Parietal lobe (tissue), 1 donor: ENCODE results near the gene NEK7. TPM values are rescaled to one million over a fixed set of nuclear protein-coding genes. Genes with fewer than 3 reads are reported as not detected.

Source experiments
- total RNA-seq: library from RNA; depleted of rRNA; stranded (reverse); fragments of >200 nt; gene quantifications from one replicate; pipeline ENCODE4 v1.2.3, GENCODE V29; 2014

Gene NEK7
- 12.8 TPM for total RNA-seq

GRCh38 chr1:198156745-198157240 is at the start of gene NEK7:
Gene NEK7 (plus strand): TSS chr1:198156998. CDS start chr1:198232581, 75,583 bp downstream.

Other genes starting within 250 kb of the NEK7 start
- 0.31 TPM for gene LHX9, start 239.6 kb upstream of the NEK7 start, total RNA-seq